ENCODE measurements around the gene RALGAPA2.

RALGAPA2 gene

GRCh38 chr20:20699917-20700316 is 12.5 kb downstream of the RALGAPA2 start:
- no peak for DNase-seq (ENCODE audit: extremely low spot score)
- ChIA-PET POLR2A (no interaction called here), CTCF (no interaction called here)
- no peak for TF ChIP-seq HDGF (IDR thresholded peaks at IDR 0.05; ENCODE audit: borderline replicate concordance)
- no peak for TF ChIP-seq SUZ12 (IDR thresholded peaks at IDR 0.05)
- TF ChIP-seq SP1 (IDR thresholded peaks at IDR 0.05): no peak
- no peak for TF ChIP-seq FOXK2 (IDR thresholded peaks at IDR 0.05)
- no peak for TF ChIP-seq FOXM1 (IDR thresholded peaks at IDR 0.05; ENCODE audit: borderline replicate concordance)
- no peak for TF ChIP-seq ZNF384 (IDR thresholded peaks at IDR 0.05)
- no peak for TF ChIP-seq ARNT (IDR thresholded peaks at IDR 0.05)
- no peak for TF ChIP-seq ELF4 (IDR thresholded peaks at IDR 0.05)
- TF ChIP-seq FOXA1 (IDR thresholded peaks at IDR 0.05): no peak
- TF ChIP-seq PKNOX1 (IDR thresholded peaks at IDR 0.05): no peak
- TF ChIP-seq L3MBTL2 (conservative IDR thresholded peaks at IDR 0.05): no peak
- no peak for TF ChIP-seq TARDBP (IDR thresholded peaks at IDR 0.05)
- no peak for TF ChIP-seq BHLHE40 (IDR thresholded peaks at IDR 0.05; ENCODE audit: borderline replicate concordance)
- no peak for TF ChIP-seq NFRKB (IDR thresholded peaks at IDR 0.05)
- no peak for TF ChIP-seq CTBP1 (IDR thresholded peaks at IDR 0.05; ENCODE audit: borderline replicate concordance)

GRCh38 chr20:20699144-20699543 is 13.3 kb downstream of the RALGAPA2 start:
- ChIA-PET POLR2A (no interaction called here), CTCF (no interaction called here)
- no peak for DNase-seq (ENCODE audit: extremely low spot score)
- no peak for TF ChIP-seq PKNOX1 (IDR thresholded peaks at IDR 0.05)
- no peak for TF ChIP-seq SUZ12 (IDR thresholded peaks at IDR 0.05)

GRCh38 chr20:20697325-20697845 is 15.1 kb downstream of the RALGAPA2 start:
- no peak for TF ChIP-seq L3MBTL2 (conservative IDR thresholded peaks at IDR 0.05)
- no peak for TF ChIP-seq HDGF (IDR thresholded peaks at IDR 0.05; ENCODE audit: borderline replicate concordance)
- TF ChIP-seq ELF4 (IDR thresholded peaks at IDR 0.05): no peak
- no peak for TF ChIP-seq ZNF384 (IDR thresholded peaks at IDR 0.05)
- TF ChIP-seq FOXA1 (IDR thresholded peaks at IDR 0.05): no peak
- CTCF ChIA-PET: interaction anchor here (0.6 kb wide), 1 partner anchor 12 kb away, joined by 3 read pairs; no protein-coding TSS in a partner anchor
- POLR2A ChIA-PET: interaction anchor here (1.0 kb wide), 1 partner anchor 11 kb away, joined by 3 read pairs; no protein-coding TSS in a partner anchor
- no peak for DNase-seq (ENCODE audit: extremely low spot score)

- TF ChIP-seq SP1 (IDR thresholded peaks at IDR 0.05): no peak
- TF ChIP-seq FOXK2 (IDR thresholded peaks at IDR 0.05): no peak
- TF ChIP-seq HDGF (IDR thresholded peaks at IDR 0.05; ENCODE audit: borderline replicate concordance): no peak
- TF ChIP-seq FOXA1 (IDR thresholded peaks at IDR 0.05): no peak
- no peak for TF ChIP-seq FOXM1 (IDR thresholded peaks at IDR 0.05; ENCODE audit: borderline replicate concordance)
- TF ChIP-seq PKNOX1 (IDR thresholded peaks at IDR 0.05): no peak
- TF ChIP-seq NFRKB (IDR thresholded peaks at IDR 0.05): no peak
- TF ChIP-seq LEF1 (IDR thresholded peaks at IDR 0.05; ENCODE audit: borderline replicate concordance): no peak
- TF ChIP-seq BHLHE40 (IDR thresholded peaks at IDR 0.05; ENCODE audit: borderline replicate concordance): no peak
- TF ChIP-seq SUZ12 (IDR thresholded peaks at IDR 0.05): no peak
- no peak for TF ChIP-seq ZNF384 (IDR thresholded peaks at IDR 0.05)
- no peak for TF ChIP-seq TARDBP (IDR thresholded peaks at IDR 0.05)
- TF ChIP-seq L3MBTL2 (conservative IDR thresholded peaks at IDR 0.05): no peak
- no peak for TF ChIP-seq ELF4 (IDR thresholded peaks at IDR 0.05)
- TF ChIP-seq ARNT (IDR thresholded peaks at IDR 0.05): no peak
- TF ChIP-seq CTBP1 (IDR thresholded peaks at IDR 0.05; ENCODE audit: borderline replicate concordance): no peak
- no peak for DNase-seq (ENCODE audit: extremely low spot score)
- ChIA-PET POLR2A (no interaction called here), CTCF (no interaction called here)
These were observed 17.1 kb downstream of the RALGAPA2 start for GRCh38 chr20:20695250-20695816.

- no peak for TF ChIP-seq FOXA1 (IDR thresholded peaks at IDR 0.05)
- TF ChIP-seq PKNOX1 (IDR thresholded peaks at IDR 0.05): no peak
- TF ChIP-seq FOXK2 (IDR thresholded peaks at IDR 0.05): no peak
- TF ChIP-seq SUZ12 (IDR thresholded peaks at IDR 0.05): no peak
These were observed 17.9 kb downstream of the RALGAPA2 start for GRCh38 chr20:20694591-20694990.

GRCh38 chr20:20692587-20692986 is 19.9 kb downstream of the RALGAPA2 start:
- CTCF ChIA-PET: no interaction called here
- POLR2A ChIA-PET: no interaction called here
- no peak for TF ChIP-seq L3MBTL2 (conservative IDR thresholded peaks at IDR 0.05)
- no peak for TF ChIP-seq SP1 (IDR thresholded peaks at IDR 0.05)
- no peak for TF ChIP-seq TARDBP (IDR thresholded peaks at IDR 0.05)
- TF ChIP-seq ARNT (IDR thresholded peaks at IDR 0.05): no peak
- no peak for TF ChIP-seq NFRKB (IDR thresholded peaks at IDR 0.05)
- TF ChIP-seq LEF1 (IDR thresholded peaks at IDR 0.05; ENCODE audit: borderline replicate concordance): no peak
- no peak for TF ChIP-seq PKNOX1 (IDR thresholded peaks at IDR 0.05)
- no peak for TF ChIP-seq FOXK2 (IDR thresholded peaks at IDR 0.05)
- TF ChIP-seq BHLHE40 (IDR thresholded peaks at IDR 0.05; ENCODE audit: borderline replicate concordance): no peak
- no peak for TF ChIP-seq ZNF384 (IDR thresholded peaks at IDR 0.05)
- no peak for TF ChIP-seq SUZ12 (IDR thresholded peaks at IDR 0.05)
- no peak for DNase-seq (ENCODE audit: extremely low spot score)

More at GRCh38 chr20:20694591-20694990, 17.9 kb downstream of the RALGAPA2 start:
- CTCF ChIA-PET: interaction anchor here (0.6 kb wide), 1 partner anchor 19 kb away, joined by 4 read pairs; no protein-coding TSS in a partner anchor
- no peak for DNase-seq (ENCODE audit: extremely low spot score)
- POLR2A ChIA-PET: no interaction called here
